DMS114 treated with DMSO at 0.1 percent for 48 hours (cell line): ENCODE measurements around the gene HK3.

Source experiments
- DNase-seq: peaks from one replicate; lab custom pipeline; 2025; ENCODE audit not compliant: unreplicated experiment; lab: John Stamatoyannopoulos, UW

Gene HK3

GRCh38 chr5:176870110-176870591 lies 29.0 kb downstream of the HK3 start:
- DNase-seq: no peak

GRCh38 chr5:176869501-176870109 lies 29.5 kb downstream of the HK3 start:
- no peak for DNase-seq

GRCh38 chr5:176868731-176869130 lies 30.4 kb downstream of the HK3 start:
- DNase-seq: no peak

- DNase-seq: no peak
Measured at GRCh38 chr5:176868126-176868525, 31.0 kb downstream of the HK3 start.

- DNase-seq: no peak
Measured at GRCh38 chr5:176866707-176867310, 32.3 kb downstream of the HK3 start.

GRCh38 chr5:176865964-176866363 lies 33.2 kb downstream of the HK3 start:
- DNase-seq: no peak

- DNase-seq: no peak
Measured at GRCh38 chr5:176864755-176865154, 34.4 kb downstream of the HK3 start.

GRCh38 chr5:176863765-176864098 lies 35.4 kb downstream of the HK3 start:
- DNase-seq: no peak

- DNase-seq: no peak
Measured at GRCh38 chr5:176863041-176863764, 35.9 kb downstream of the HK3 start.

GRCh38 chr5:176862330-176862995 lies 36.7 kb downstream of the HK3 start:
- no peak for DNase-seq

- DNase-seq: no peak
Measured at GRCh38 chr5:176861276-176861675, 37.9 kb downstream of the HK3 start.

- DNase-seq: no peak
Measured at GRCh38 chr5:176860381-176860780, 38.8 kb downstream of the HK3 start.

- DNase-seq: no peak
Measured at GRCh38 chr5:176859916-176860315, 39.2 kb downstream of the HK3 start.

- DNase-seq: no peak
Measured at GRCh38 chr5:176857894-176858273, 41.3 kb downstream of the HK3 start.

- no peak for DNase-seq
Measured at GRCh38 chr5:176857216-176857893, 41.8 kb downstream of the HK3 start.

GRCh38 chr5:176856746-176857145 lies 42.4 kb downstream of the HK3 start:
- no peak for DNase-seq

- no peak for DNase-seq
Measured at GRCh38 chr5:176855598-176855997, 43.5 kb downstream of the HK3 start.

GRCh38 chr5:176854164-176854563 lies 45.0 kb downstream of the HK3 start:
- DNase-seq: no peak

- DNase-seq: no peak
Measured at GRCh38 chr5:176853151-176853778, 45.9 kb downstream of the HK3 start.

- no peak for DNase-seq
Measured at GRCh38 chr5:176851871-176852658, 47.1 kb downstream of the HK3 start.
